Measurements from ENCODE around the gene RNF32.

RNF32 gene

GRCh38 chr7:156640257-156640948 is at the start of gene RNF32:
Gene RNF32 (plus strand): TSS chr7:156640774. CDS start chr7:156643878, 3,104 bp downstream.
- DNase-seq: peak; percentile 73

DNA sequence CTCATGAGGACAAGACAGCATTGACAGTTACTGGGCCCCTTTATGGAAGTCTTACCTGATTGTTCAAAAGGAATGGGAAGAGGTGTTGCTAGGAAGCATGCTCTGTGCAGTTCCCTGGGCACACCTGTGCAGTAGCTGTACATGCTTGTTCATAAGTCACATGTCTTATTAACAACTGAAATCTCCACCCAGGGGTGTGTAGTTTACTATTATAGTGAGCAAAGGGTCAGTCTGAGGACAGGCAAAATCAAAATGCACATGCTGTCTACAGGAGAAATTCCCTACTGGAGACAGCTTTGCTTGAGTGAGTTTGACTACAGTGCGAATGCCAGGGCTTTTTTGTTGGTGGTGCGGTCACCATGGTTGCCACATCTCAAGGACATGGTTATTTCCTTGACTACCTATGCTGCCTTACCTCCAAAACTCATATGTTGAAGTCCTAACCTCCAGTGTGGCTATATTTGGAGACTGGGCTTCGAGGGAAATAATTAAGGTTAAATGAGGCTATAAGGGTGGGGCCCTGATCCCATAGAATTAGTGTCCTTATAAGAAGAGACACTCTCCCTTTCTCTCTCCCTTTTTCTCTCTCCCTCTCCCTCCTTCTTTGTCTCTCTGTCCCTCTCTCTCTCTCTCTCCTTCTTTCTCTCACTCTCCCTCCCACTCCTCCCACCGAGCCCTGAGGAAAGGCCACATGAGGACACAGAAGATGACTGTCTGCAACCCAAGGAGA is 48.3 kb upstream of the RNF32 start:
- DNase-seq: no peak

DNA sequence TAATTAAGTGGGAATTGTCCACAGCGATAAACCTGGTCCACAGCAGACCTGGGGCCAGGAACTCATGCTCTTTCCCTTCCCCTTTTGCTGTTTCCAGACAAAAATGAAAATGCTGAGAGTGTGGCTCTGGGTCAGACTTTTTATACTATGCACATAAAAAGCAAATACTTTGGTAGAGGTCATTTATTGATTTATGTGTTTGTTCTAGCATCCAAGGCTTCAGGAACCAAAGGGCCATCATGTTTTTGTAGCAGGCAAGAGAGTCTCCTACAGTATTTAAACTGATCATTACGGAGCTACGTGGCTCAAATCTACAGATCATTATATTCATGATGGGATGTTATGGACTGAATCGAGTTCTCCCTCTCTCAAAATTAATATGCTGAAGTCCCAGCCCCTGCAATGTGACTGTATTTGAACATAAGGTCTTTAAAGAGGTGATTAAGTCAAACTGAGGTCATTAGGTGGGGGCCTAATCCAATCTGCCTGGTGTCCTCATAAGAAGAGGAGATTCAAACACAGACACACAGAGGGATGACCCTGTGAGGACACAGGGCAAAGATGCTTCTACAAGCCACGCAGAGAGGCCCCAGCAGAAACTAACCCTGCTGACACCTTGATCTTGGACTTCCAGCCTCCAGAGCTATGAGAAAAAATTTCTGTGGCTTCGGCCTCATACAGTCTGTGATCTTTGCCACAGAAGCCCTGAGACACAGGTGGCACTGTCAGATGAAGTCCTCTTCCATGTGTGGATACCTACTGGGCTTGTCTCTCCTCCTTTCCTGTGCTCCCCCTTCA is 46.1 kb upstream of the RNF32 start:
- DNase-seq: no peak

- DNase-seq: no peak
Measured at GRCh38 chr7:156600496-156600895, 40.1 kb upstream of the RNF32 start.

DNA sequence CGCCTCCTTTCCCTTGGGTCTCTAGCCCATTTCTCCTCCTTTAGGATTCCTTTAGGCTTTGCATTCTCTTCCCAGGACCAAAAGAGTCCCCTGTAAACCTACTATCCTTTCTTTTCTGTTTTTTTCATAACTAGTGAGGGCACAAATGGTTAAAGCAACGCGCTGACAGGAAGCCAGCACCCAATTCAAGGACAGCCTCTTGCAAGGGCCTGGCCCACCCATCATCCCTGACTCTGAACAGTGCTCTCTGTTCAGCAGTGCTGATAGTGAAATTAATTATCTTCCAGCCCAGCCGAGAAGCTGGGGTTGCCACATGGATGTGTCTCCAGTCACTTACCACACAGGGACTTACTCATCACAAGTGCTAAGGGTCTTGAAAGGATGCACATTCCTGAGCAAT is 38.3 kb upstream of the RNF32 start:
- no peak for DNase-seq

GRCh38 chr7:156603011-156603410 is 37.6 kb upstream of the RNF32 start:
- no peak for DNase-seq

- no peak for DNase-seq
Measured at GRCh38 chr7:156603629-156604028, 36.9 kb upstream of the RNF32 start.

- no peak for DNase-seq
Measured at GRCh38 chr7:156604311-156604710, 36.3 kb upstream of the RNF32 start.

DNA sequence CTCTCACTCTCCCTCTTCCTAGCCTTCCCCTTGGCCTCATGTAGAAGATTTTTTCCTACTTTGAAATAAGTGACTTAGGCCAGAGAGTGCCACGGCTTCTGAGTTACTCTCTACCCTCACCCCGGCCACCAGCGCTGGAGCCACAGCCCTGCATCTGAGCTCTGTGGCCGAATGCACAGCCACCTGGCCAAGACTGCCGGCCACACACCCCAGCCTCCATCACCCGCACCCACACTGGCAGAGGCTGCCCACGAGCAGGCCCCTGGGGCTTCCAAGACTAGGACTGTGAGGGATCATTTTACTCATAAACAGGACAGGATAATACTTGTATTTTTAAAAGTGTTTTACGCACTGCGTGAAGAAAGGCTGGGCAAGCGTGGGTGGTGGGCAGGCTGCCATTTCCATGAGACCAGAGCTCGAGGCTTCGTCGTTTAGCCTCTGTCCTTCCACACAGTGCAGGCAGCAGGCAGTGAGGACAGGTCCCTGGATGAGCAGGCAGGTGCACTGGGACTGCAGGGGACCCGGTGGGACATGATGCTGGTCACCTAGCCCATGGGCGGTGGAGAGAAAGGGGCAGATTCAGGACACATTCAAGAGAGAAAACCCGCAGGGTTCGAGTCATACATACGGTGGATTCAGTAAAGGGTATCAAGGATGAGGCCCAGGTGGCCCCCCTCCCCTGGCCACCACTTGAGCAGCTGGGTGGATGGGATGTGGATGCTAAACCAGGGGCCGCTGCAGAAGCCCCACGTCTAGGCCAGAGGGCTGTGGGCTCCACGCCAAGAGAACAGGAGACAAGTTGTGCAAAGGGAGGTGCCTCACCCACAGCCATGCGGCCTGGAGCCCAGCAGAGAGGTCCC is 35.5 kb upstream of the RNF32 start:
- DNase-seq: no peak

DNA sequence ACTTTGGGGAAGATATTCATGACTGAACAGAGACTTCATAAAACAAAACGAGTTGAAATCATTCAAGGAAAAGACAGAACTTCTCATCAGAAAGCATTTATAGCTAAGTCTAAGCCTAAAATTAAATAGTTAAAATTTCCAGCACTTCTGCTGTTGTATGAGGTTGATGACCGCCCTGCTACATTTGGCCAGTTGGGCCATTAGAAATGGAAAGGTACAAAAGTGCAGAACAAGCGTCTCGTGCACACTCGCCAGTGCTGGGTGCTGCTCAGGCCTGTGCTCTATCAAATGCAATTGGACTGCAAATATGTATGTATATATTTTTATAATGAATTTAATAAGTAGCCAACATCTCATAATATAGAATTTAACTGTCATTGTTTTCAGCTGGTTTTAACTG is 34.4 kb upstream of the RNF32 start:
- DNase-seq: no peak

DNA sequence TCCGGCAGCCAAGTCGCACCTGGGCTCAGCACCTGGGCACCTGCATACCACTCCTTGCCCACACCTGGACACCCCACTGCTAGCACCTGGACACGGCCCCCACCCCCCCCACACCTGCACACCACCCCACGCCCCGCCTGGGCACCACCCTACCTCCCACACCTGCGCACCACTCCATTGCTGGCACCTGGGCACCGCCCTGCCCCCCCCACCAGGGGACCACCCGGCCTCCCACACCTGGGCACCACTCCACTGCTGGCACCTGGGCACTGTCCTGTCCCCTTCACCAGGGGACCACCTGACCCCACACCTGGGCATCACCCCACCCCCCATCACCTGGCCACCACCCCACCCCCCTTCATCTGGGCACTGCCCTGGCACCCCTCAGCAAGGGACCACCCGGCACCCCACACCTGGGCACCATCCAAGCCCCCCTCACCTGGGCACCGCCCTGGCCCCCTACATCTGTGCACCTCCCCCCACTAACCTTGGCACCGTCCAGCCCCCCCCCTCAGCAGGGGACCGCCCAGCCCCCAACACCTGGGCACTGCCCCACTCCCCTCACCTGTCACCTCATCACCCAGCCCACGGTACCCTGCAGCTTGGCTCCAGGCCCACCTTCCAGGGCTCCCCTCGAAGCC is 33.8 kb upstream of the RNF32 start:
- DNase-seq: no peak

DNA sequence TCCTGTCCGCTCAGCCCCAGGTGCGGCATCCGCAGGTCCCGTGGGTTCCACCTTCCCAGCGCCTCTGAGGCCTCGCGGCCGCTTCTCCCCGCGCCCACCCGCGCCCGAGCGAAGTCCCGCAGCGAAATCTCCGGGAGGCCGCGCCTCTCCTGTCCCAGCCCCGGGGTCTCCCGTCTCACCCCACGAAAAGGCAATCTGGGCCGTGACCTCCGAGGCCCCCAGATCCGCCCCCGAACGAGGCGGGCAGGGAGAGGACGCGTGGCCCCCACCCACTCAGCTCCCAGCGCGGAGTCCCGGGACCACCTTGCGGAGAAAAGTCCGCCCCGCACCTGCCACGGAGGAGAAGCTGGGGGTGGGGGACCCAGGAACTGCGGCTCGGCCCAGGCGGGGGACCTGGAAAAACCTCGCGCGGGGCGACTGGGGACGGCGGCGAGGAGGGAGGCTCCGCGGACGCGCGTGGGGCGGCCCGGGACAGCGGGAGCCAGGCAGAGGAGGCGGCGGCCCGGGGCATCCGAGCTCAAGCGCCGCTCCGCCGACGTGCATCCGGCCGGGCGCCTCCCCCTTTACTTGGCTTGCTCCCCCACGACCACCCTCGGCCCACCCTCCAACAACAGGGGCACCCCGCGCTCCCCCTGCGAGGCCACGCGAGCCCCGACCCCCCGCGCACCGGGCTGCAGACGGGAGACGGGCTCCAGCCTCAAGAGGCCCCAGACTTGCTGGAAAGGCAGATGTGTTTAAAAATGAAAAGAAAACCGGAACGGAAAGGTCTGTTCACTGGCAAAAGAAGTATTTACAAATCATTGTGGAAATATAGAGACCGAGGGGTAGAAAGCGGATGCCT is 33.0 kb upstream of the RNF32 start:
- DNase-seq: no peak

DNA sequence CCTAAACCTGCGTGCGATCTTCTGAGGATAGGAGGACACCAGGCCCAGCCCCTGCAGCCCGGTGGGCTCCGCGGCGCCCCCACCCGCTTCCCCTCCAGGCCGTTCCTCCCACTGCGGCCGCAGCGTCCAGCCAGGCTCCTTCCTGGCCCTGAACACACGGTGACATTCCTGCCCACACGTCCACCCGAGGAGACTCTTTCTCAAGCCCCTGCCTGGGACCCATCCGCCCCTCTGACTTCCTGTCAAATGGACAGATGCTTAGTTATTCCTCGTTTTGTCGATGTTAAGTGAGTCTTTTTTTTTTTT is 32.4 kb upstream of the RNF32 start:
- DNase-seq: no peak

DNA sequence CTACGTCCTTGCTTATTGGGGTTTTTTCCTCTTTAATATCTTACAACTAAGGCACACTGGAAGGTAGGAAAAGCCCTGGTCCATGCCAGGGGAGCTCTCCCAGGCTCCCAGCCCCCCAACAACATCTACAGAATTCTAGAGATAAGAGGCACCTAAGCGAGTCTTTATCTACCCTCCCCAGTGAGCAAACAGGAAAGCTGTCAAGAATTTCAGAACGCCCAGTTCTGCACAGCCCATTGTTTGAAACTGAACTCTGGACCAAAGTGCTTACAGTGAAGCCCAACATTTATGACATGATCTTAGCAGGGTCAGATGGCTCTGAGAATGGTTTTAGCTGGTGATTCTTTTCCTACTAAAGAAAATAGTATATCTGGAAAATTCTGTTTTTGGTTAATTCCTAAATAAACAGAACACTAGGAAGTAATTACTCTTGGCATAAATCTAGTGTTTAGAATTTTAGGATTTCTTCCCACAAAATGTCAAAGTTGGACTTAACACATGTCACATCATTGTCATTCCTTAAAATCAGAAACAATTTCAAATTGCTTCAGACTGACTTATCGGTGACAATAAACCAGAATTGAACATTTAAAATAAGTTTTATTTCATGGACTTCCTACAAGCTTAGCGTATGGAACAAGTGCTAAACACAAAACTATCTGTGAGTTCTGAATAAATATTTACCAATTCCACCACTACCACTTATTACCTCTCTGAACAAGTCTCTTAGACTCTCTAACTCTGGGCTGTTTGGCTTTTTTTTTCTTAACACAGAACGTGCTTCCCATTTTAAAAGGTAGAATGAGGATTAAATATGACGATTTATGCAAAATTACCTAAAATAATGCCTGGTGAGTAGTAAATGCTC is 31.3 kb upstream of the RNF32 start:
- DNase-seq: no peak

DNA sequence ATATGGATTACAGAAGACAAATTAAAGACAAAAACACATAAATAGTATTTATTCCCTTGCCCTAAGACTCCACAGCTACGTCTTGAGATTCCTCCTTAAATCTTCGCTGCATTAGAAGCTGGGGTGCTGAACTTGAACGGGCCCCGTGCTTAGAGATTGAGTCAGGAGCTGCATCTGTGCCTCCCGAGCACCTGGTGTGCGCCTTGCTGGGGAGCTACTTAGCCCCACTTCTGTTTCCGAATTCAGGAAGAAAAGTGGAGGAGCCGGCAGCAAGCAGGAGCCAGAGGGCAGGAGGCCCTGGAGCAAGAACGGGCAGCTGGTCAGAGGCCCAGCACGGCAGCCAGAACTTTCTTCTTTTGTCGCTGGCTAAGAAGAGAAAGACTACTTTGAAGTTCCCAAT is 30.4 kb upstream of the RNF32 start:
- DNase-seq: no peak

GRCh38 chr7:156610601-156611000 is 30.0 kb upstream of the RNF32 start:
- no peak for DNase-seq

GRCh38 chr7:156611014-156612010 is 29.3 kb upstream of the RNF32 start:
- no peak for DNase-seq

- no peak for DNase-seq
Measured at GRCh38 chr7:156612930-156613329, 27.6 kb upstream of the RNF32 start.
